ENCODE data around the gene CEACAM19. TPM values are rescaled to one million over a fixed set of nuclear protein-coding genes. Genes with fewer than 3 reads are reported as not detected.
A peak's percentile ranks its signal among the peaks of the same experiment; 100 is the strongest.
"Not testable (repeated sequence)": the region's sequence is repeated elsewhere in the genome, so short reads cannot be mapped to it uniquely, and the experiment has no call there.

Gene CEACAM19
- total RNA-seq, 1 experiment from 2014 or later, result 67.8 TPM

DNA sequence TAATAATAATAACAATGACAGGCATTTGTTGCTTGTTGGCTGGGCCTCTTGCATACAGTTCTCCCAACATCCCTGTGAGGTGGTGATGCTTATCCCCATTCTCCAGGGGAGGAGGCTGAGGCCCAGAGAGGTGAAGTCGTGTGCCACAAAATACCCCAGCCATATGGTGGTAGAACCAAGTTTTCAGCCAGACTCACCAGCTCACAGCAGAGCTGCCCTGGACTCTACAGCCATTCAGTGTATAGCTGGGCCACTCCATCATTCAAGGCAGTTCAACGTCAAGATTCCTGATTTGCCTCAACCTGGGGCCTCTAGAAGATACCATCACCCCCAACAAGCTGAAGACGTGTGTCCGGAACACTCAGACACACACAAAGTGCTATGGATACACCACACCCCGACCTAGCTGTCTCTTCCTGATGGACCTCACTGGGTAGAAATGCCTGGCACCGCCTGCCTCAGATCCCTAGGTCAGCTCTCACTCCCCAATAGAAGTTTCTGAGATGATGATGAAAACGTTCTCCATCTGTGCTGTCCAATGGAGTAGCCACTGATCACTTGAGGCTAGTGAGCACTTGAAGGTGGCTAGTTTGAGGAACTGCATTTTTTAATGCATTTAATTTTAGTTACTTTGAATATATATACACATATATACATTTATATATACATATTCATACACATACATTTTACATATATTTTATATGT, 4.3 kb upstream of the CEACAM19 start:
- BruUV-seq (replicated peaks), result no TSS peak
- H3K9me3 Mint-ChIP-seq (ENCODE audit: low read depth, unreplicated experiment), result no peaks in the 10 kb centered on the region
- no peak overlapping the region for H3K4me3 Mint-ChIP-seq (ENCODE audit: low read depth, unreplicated experiment)
- intact Hi-C loops (cut with micrococcal nuclease; ENCODE audit: unreplicated experiment), result no loop called here
- peaks cover 16% of the 10 kb centered on the region for H3K4me1 Mint-ChIP-seq (ENCODE audit: low read depth, unreplicated experiment)
- no peak for DNase-seq
- no peaks in the 10 kb centered on the region for H3K27me3 Mint-ChIP-seq (ENCODE audit: unreplicated experiment)
- TF ChIP-seq CTCF (IDR thresholded peaks at IDR 0.05; ENCODE audit: unreplicated experiment), result no peak
- peak overlapping the region; percentile 77 for H3K27ac Mint-ChIP-seq (ENCODE audit: unreplicated experiment)
- H3K36me3 Mint-ChIP-seq (ENCODE audit: insufficient read depth, unreplicated experiment), result peaks cover 81% of the 10 kb centered on the region
- CTCF ChIA-PET, result interaction anchor here (0.7 kb wide), 1 partner anchor 25 kb away, joined by 4 read pairs; no protein-coding TSS in a partner anchor

GRCh38 chr19:44668985-44669764, 2.1 kb upstream of the CEACAM19 start:
- intact Hi-C loops (cut with micrococcal nuclease; ENCODE audit: unreplicated experiment), result no loop called here
- Mint-ChIP-seq H3K27ac (ENCODE audit: unreplicated experiment) (peak overlapping the region; percentile 84), H3K36me3 (ENCODE audit: insufficient read depth, unreplicated experiment) (peaks cover 81% of the 10 kb centered on the region), H3K4me3 (ENCODE audit: low read depth, unreplicated experiment) (no peak overlapping the region), H3K27me3 (ENCODE audit: unreplicated experiment) (no peaks in the 10 kb centered on the region), H3K9me3 (ENCODE audit: low read depth, unreplicated experiment) (no peaks in the 10 kb centered on the region), H3K4me1 (ENCODE audit: low read depth, unreplicated experiment) (peaks cover 9% of the 10 kb centered on the region)
- no peak for TF ChIP-seq CTCF (IDR thresholded peaks at IDR 0.05; ENCODE audit: unreplicated experiment)
- DNase-seq, result no peak
- BruUV-seq (replicated peaks), result no TSS peak
- CTCF ChIA-PET, result interaction anchor here (0.7 kb wide), 1 partner anchor 17 kb away, joined by 3 read pairs; no protein-coding TSS in a partner anchor

DNA sequence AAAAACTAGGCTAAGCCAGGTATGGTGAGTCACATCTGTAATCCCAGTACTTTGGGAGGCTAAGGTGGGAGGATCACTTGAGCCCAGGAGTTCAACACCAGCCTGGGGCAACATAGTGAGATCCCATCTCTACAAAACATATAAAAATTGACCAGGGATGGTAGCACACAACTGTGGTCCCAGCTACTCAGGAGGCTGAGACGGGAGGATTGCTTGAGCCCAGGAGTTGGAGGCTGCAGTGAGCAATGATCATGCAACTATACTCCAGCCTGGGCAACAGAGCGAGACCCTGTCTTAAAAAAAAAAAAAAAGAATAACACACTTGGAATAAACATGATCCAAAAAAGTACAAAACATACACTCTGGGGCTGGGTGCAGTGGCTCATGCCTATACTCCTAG, 1.3 kb upstream of the CEACAM19 start:
- DNase-seq; H3K4me1 Mint-ChIP-seq (ENCODE audit: low read depth, unreplicated experiment); intact Hi-C loops (cut with micrococcal nuclease; ENCODE audit: unreplicated experiment); H3K9me3 Mint-ChIP-seq (ENCODE audit: low read depth, unreplicated experiment); H3K27me3 Mint-ChIP-seq (ENCODE audit: unreplicated experiment); H3K4me3 Mint-ChIP-seq (ENCODE audit: low read depth, unreplicated experiment): not testable (repeated sequence)
- peak overlapping the region; percentile 84 for H3K27ac Mint-ChIP-seq (ENCODE audit: unreplicated experiment)
- TSS peak; percentile 5 for BruUV-seq (replicated peaks)
- H3K36me3 Mint-ChIP-seq (ENCODE audit: insufficient read depth, unreplicated experiment), result peaks cover 81% of the 10 kb centered on the region
- CTCF ChIA-PET, result interaction anchor here (0.7 kb wide), 1 partner anchor 17 kb away, joined by 3 read pairs; no protein-coding TSS in a partner anchor

- H3K27ac Mint-ChIP-seq (ENCODE audit: unreplicated experiment), result peak overlapping the region; percentile 17
- H3K9me3 Mint-ChIP-seq (ENCODE audit: low read depth, unreplicated experiment), result no peaks in the 10 kb centered on the region
- intact Hi-C loops (cut with micrococcal nuclease; ENCODE audit: unreplicated experiment), result no loop called here
- no peak for DNase-seq
- no peaks in the 10 kb centered on the region for H3K27me3 Mint-ChIP-seq (ENCODE audit: unreplicated experiment)
- CTCF ChIA-PET, result interaction anchor here (1.0 kb wide), 1 partner anchor 95 kb away, joined by 3 read pairs; no protein-coding TSS in a partner anchor
- peaks cover 18% of the 10 kb centered on the region for H3K4me1 Mint-ChIP-seq (ENCODE audit: low read depth, unreplicated experiment)
- no peak overlapping the region for H3K4me3 Mint-ChIP-seq (ENCODE audit: low read depth, unreplicated experiment)
- no peak for TF ChIP-seq CTCF (IDR thresholded peaks at IDR 0.05; ENCODE audit: unreplicated experiment)
- H3K36me3 Mint-ChIP-seq (ENCODE audit: insufficient read depth, unreplicated experiment), result peaks cover 82% of the 10 kb centered on the region
- BruUV-seq (replicated peaks), result no TSS peak
These were observed 944 bp downstream of the CEACAM19 start for GRCh38 chr19:44672226-44672625.

Data from Calu3 (cell line).